HG03378 (cell line): ENCODE data around the gene SMIM35.

Experiments
- ATAC-seq: cut with Tn5 transposase; IDR thresholded peaks from one replicate; pipeline ENCODE4 v1.9.1; 2021; ENCODE audit warnings: mild to moderate bottlenecking, moderate library complexity; ENCODE audit not compliant: unreplicated experiment

The SMIM35 gene

DNA sequence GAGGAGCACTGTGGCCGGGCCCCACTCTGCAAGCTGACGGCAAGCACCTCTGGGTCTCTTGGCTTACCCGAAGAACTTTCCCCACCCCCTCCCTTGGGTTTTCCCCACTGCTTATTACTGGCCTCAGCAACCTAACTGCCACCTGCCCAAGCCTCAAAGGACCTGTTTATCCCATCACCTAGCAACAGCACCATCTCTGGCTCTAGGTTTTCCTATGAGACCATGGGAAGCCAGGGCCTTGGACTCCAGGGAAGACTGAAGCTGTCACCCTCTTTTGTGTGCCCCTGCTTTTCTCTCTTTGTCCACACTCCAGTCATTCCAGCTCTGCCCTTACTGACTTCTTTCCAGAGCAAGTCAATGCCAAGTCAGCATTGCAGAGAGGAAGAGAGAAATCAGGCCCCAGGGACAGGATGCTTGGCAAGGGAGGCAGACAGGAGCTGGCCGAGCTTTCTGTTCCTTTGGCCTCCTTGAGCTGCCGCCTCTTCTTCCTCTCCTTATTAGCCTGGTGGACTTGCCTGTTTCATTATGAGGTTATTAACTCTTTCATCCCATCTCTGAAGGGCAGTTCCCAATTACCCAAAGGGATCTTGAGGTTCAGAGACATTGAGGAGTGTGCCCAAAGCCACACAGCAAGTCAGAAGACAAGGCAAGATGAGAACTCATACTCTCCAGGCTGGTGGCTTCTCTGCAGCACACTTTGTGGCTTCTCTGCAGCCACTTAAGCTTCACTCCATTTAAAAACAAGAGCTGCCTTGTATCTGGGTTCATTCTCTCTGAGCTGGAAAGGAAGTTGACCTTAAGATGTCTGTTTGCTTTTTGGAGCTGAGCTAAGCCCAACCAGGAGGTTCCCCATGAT is at the start of gene SMIM35:
SMIM35 (minus strand) TSS at position 51 of the 856 bp plus-strand sequence. CDS start 206 bp downstream, outside the sequence.
- ATAC-seq = no peak

DNA sequence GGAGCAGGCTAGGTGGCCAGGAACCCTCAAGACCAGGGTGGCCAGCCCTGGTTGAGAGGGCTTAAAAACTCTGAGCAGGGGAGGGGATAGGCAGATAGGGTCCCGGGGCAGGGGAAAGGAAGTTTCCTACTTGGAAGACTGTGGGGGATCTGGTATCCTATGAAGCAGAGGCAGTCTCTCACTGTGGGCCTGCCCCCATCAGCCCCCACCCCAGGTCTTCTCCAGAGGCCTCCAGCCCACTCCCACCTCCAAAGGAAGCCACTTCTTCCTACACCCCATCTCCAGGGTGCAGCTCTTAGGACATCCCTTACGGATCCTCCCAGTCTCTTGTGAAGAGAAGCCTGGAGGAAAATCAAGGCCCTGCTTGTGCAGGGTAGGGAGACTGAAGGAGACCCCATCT is 49.6 kb upstream of the SMIM35 start:
- no peak for ATAC-seq

DNA sequence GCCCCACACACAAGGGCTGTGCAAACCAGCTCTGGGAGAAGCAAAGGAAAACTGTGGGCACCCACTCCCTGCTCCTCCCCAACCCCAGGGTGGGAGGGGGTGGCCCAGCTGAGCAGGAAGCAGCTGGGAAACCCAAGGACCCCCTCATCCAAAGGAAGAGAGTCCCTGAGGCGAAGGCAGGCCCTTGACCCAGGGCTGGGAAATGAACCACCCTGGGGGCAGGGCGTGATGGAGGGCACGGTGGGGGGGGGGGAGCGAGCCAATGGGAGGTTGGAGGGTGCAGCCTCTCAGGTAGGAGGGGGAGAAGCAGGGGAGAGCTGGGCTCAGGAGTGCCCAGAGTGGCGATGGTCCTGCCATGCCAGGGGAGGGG is 49.0 kb upstream of the SMIM35 start:
- ATAC-seq = no peak

DNA sequence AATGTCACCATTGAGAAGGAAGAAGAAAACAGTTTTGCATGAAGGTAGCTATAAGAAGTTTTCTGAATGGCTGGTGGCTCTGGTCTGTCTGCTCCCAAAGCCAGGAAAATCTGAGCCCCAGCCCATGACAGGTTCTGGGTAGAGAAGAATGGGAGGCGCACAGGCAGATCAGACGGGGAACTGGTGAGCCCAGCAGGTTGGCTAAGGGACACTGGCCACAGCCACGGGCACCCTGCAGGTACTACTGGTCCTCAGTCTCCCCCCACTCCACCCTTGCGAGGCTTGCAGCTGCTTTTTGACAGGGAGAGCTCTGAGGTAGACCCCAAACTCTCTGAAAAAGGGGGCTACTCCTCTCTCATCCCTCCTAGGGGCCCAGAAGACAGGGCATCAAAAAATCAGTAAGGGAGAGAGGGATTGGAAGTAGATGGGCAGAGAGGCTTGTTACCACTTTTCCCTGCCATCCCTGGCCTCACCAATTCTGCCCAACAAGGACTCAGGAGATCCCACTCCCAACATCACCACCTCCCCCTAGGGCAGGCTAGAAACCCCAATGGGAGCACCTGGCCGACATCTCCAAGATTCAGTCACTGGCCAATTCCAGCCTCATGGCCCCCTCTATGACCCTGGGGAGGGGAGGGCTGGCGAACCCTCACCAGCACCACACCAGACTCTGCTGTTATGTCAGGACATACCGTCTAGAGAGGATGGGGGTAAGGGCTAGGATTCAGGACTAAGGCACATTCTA is 48.5 kb upstream of the SMIM35 start:
- no peak for ATAC-seq

DNA sequence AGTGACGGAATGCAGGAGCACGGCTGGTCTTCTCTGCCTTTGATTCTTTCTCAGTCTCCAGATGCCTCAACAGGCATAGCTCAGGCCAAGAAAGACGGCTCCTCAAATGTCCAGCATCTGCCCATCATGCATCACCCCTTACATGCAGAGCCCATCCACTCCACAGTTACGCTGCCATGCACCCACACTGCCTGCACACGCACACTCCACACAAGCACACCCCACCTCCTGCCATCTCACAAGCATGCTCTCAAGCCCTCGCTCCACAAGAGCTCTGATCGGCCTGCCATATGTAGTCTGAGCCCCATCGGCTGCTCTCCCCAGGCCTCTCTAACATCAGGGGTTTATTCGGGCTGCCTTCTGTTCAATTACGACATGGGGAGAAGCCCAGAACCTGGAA is 47.1 kb upstream of the SMIM35 start:
- no peak for ATAC-seq

DNA sequence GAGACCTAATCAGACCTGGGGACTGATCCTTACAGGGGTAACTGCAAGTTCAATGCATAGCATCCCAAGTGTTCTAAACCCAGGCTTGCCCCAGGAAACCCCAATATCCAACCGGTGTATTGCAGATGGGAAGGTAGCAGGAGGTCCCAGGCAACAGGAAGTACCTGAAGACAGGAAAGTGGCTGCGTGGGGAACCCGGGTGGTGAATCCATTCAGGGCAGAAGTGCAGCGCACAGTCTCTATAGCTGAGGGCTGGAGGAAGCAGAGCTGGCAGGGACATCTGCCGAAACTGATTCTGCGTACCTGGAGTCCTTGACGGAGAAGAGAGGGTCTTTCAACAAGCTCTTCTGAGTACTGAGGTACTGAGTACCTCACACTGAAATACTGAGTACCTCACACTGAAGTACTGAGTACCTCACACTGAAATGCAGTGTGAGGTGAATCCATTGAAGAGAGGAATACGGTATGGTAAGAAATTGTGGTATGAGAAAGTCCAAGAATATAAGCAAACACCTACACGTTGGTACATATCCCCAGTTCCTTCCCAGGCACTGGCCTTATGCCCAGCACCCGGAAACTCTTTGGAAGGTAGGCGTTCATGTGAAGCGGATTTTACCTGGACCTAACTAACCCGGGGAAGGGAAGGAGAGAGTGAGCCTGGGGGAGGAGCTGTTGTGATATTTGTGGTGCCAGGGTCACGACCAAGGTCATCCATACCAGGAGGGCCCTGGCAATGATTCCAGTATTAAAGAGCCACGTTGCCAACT is 45.8 kb upstream of the SMIM35 start:
- ATAC-seq = no peak

DNA sequence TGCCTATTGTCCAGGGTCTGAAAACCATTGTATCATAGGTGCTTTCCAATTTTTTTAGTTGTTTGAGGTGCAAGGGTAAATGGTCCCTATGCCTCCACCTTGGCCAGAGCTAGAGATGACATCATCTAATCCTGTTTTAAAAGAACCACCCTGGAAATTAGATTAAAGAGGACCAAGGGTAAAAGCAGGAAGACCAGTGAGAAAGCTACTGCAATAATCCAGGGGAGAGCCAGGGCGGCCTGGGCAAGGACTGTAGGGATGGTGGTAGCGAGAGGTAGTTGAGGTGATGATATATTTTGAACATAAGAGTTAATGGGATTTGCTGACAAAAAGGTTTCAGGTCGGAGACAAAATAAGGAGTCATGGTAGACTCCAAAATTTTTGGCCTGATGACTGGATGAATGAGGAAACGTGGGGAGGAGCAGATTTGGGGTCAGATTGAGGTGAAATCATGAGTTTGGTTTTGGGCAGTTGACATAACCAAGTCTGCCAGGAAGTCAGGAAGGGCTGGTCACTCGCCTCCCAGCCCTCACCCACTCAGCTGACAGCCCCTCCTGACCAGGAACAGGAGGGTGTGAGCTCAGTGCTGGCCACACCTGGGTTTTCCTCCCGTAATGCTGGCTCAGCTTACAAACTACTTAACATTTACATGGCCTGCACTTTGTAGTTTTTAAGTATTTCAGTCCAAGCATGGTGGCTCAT is 42.9 kb upstream of the SMIM35 start:
- no peak for ATAC-seq

DNA sequence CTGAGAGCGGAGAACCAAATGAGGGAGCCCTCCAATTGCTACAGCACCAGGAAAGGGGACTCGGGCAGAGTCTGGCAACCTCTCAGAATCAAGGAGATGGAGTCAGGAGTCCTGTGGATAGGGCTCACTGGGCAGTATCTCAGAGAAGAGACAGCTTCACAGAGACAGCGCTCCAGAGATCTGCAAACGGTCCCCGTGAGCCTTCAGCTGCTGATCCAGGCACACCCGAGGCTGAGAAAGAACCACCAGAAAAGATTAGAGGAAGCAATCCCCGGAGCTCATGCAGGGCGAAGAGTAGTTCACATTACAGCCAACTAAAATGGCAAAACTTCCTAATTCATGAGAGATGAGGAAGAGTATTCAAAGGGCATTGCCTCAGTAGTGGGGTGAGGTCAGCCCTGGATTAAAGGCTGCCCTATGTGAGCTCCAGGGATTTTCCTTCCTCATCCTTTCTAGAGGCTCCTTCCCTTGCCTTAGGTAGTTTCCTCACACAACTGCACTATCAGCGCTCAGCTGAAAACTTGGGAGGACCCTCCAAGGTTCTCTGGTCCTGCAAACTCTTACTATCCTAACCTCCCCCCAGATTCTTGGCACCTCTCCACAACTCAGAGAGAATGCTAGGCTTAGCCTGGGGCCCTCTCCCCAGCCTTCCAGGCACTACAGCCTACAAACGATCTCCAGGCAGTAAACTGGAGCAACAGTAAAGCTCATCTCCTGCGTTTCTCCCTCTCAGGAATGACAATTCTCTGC is 42.1 kb upstream of the SMIM35 start:
- no peak for ATAC-seq

DNA sequence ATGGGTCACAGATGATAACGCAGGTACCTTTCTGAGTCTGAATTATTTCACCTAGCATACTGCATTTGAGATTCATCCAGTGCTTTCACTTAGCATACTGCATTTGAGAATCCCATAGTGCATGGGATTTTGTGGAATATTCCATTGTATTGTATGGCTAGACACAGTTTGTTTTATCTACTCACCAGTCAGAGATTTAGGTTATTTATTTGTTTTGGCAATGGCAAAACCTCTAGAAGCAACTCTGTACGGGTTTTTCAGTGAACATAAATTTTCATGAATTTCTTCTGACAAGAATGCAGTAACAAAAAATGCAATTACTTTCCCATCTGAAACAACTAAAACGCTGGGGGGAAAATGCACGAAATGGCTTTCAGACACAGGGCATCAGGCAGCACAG is 41.5 kb upstream of the SMIM35 start:
- ATAC-seq = no peak

DNA sequence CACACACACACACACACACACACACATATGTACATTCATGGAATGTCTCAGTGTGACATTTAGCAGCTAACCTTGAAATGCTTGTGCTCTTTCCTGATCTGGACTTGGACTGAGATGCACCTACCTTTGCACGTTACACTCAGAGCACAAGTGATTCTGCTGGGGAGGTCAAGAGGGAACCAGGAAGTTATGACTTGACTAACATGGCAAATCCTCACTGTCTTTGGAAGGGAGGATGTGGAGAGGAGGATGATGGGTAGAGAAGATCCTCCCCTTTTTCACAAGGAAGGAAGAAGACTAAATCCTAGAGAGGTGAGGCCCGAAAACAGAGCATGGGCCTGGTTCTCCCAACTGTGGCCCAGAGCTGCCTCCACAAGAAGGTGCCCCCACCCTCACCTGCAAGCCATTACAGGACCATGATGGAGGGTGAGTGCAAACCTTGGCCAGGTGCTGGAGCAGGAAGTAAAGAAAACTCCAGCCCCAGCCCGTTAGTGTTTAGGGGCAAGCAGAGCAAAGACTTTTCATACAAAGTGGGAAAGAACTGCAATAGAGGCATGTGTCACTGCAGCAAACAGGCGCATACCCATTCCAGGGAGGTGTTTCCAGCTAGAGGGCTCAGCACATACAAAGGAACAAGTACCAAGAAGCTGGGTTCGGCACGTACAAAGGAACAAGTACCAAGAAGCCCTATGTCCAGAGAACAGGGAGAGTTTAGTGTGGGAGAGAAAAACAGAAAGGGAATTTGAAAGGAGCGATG is 39.5 kb upstream of the SMIM35 start:
- ATAC-seq = no peak

DNA sequence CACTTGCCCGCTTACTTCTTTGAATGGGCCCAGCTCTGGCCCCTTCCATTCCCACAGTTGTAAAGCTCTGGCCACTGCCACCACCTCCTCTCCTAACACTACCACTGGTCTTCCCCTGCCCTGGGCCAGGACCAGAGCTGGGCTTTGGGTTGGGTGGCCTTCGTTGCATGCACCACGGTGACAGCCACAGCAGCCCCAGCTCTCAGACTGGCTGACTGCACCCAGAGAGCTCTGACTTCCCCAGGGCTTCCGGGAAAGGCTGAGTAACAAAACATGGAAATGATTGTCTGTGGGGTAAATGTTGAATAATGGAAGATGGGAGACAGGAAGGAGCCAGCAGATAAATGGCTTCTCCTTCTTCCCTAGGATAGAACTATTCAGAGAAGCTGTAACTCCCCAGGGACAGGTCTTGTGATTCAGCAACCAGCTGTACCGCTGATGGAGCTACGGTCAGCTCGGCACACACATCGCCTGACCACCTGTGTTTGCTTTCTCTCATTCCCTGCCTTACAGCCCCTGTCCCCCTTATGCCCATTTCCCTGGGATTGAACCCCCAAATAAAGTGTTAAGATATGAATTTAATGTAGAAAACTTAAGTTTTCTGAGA is 38.3 kb upstream of the SMIM35 start:
- no peak for ATAC-seq

DNA sequence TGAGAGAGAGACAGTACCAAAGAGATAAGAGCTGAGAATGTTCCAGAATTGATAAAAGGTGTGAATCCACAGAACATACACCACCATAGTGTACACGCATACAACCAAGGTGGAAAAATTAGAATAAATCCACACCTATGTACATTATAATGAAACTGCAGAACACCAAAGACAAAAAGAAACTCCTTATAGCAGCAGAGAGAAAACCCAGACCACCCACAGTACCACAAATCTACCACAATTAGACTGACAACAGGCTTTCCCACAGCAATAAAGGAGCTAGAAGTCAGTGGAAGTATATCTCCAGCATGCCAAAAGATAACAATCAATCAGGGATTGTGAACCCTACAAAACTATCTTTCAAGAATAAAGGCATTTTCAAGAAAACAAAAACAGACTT is 34.0 kb upstream of the SMIM35 start:
- ATAC-seq = no peak

DNA sequence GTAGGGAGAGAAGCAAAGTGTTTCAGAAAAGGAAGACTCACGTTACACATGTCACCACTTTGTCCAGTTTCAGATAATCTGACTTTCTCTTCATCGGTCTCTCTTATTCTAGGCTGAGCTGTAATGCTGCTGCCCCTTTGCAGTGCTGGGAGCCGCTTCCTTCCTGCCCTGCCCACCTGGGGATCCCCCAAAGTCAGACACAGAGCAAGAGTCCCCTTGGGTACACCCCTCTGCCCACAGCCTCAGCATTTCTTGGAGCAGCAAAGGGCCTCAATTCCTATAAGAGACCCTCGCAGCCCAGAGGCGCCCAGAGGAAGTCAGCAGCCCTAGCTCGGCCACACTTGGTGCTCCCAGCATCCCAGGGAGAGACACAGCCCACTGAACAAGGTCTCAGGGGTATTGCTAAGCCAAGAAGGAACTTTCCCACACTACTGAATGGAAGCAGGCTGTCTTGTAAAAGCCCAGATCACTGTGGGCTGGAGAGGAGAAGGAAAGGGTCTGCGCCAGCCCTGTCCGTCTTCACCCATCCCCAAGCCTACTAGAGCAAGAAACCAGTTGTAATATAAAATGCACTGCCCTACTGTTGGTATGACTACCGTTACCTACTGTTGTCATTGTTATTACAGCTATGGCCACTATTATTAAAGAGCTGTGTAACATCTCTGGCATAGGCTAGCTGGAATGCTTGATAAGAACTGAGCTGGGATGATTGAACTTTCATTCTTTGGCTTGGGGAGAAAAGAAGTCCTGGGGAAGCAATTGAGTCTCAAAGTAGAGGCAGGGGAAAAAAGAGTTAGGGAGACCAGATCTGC is 31.2 kb upstream of the SMIM35 start:
- no peak for ATAC-seq

DNA sequence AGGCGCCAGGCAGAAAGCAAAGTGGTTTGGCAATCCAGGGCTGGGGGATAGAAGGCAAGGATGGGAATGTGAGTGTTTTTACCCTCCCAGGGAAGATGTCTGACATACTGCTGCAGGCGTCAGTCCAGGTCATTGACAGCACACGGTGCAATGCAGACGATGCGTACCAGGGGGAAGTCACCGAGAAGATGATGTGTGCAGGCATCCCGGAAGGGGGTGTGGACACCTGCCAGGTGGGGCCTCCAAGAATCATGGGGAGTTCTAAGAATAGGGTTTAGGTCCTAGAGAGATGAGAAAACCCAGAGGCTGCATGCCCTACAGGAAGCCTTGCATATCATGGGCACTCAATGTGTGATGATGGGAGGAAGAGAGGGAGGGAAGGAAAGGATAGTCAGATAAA is 28.3 kb upstream of the SMIM35 start:
- ATAC-seq = no peak

DNA sequence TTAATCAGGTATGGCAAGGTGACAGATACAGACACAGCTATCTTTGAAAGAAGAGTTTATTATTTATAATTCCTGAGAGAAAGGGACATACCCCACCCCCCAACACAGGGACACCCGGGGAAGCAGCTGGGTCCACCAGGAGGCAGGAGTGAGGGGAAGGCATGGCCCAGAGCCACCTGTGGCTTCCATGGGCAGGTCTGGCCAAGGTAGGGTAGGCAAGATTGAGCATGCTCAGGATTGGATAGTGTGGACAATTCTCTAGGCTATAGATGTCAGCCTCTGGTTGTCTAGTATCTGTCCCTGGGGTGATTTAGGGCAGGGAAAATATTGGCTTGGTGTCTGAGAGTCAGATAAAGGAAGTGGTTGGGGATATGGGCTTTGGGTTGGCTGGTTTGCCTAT is 27.5 kb upstream of the SMIM35 start:
- ATAC-seq = no peak

DNA sequence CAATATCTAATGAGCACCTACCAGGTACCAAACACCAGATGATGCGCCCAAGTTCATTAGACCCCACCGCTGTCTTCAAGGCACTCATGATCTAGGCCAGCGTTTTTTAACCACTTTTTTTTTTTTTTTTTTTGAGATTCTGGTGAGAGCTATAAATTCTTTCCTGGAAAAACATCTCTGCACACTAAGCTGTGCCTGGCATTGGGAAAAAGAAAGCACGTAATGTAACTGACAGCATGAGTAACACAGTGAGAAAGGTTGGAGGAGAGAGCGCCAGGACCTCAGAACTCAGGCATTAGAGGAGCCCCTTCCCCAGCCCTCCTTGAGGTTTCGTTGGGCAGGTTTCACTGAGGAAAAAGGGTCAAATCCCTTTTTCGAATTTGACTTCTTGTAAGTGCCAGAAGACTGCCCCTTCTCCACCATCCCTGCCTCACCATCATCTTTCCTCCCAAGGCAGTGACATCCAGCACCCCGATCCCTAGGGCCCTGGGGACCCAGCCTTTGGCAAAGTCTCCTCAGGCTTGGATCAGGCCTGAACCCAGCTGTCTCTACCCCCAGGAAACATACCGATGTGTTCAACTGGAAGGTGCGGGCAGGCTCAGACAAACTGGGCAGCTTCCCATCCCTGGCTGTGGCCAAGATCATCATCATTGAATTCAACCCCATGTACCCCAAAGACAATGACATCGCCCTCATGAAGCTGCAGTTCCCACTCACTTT is 26.1 kb upstream of the SMIM35 start:
- ATAC-seq = no peak

DNA sequence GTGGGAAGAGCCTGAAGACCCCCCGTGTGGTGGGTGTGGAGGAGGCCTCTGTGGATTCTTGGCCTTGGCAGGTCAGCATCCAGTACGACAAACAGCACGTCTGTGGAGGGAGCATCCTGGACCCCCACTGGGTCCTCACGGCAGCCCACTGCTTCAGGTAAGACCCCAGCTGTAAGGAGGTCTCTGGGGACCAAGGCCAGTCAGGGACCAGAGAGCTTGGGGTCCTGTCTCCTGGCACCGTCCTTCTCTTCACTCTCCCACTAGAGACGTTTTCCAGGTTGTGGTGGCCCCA is 24.9 kb upstream of the SMIM35 start:
- no peak for ATAC-seq
